Thyroid gland (tissue), 4 donors: Measurements from ENCODE around the gene LYPD6. TPM values are rescaled to one million over a fixed set of nuclear protein-coding genes. Genes with fewer than 3 reads are reported as not detected.

Source experiments
- DNase-seq, 2 donors: peaks; one replicate each; pipeline ENCODE4 v3.0.0-alpha.2; 2019
- H3K27ac ChIP-seq, 3 donors: fragments of 200-600 bp; sonication (generic); 1 replicate in 2 of 3; 2 replicates in 1 of 3; pipeline ENCODE4 v1.5.1; 2016 to 2019; ENCODE audit warnings: mild to moderate bottlenecking in 1 of 3, moderate library complexity in 1 of 3
- H3K27me3 ChIP-seq: fragments of 200-600 bp; sonication (generic); one replicate; pipeline ENCODE4 v1.5.1; 2019
- H3K36me3 ChIP-seq, 2 donors: fragments of 200-600 bp; sonication (generic); one replicate each; pipeline ENCODE4 v1.5.1; 2016 to 2019
- H3K4me1 ChIP-seq, 2 donors: fragments of 200-600 bp; sonication (generic); one replicate each; pipeline ENCODE4 v1.5.1; 2017 to 2019
- H3K4me3 ChIP-seq, 3 donors: fragments of 200-600 bp; sonication (generic); replicated peaks in 1 of 3; 1 replicate in 2 of 3; 2 replicates in 1 of 3; pipeline ENCODE4 v1.5.1; 2016; ENCODE audit warnings: mild to moderate bottlenecking in 1 of 3
- H3K9me3 ChIP-seq: fragments of 200-600 bp; sonication (generic); one replicate; pipeline ENCODE4 v1.5.1; 2017
- POLR2A ChIP-seq, 2 donors: fragments of 450-650 bp; IDR thresholded peaks; one replicate each; pipeline ENCODE4 v1.6.1; 2017; ENCODE audit warnings: antibody characterized with exemption in 2 of 2, mild to moderate bottlenecking in 2 of 2, moderate library complexity in 1 of 2
- WGBS, 2 donors: methylation state at CpG; one replicate each; pipeline ENCODE4 v1.1.5; 2017; 5-methylcytosine and 5-hydroxymethylcytosine counted together
- intact Hi-C: fragments of 100-400 bp; cut with DNase I; formaldehyde crosslinking; loops from one replicate; pipeline ENCODE4 v1.15.1; 2023
- total RNA-seq, 4 donors: library from RNA; depleted of rRNA; stranded (reverse); fragments of >200 nt; gene quantifications; one replicate each; pipeline ENCODE4 v1.2.3, GENCODE V29; 2016
- TF ChIP-seq, protein P1 (sequence below), 6 experiments: fragments of 200-600 bp in 3 of 6; fragments of 450-650 bp in 3 of 6; sonication (generic) in 3 of 6; IDR thresholded peaks; one replicate each; pipeline ENCODE4 v1.5.1; 2016 to 2019; ENCODE audit warnings: antibody characterized with exemption in 6 of 6, mild to moderate bottlenecking in 2 of 6, inconsistent platforms in 1 of 6, moderate library complexity in 1 of 6

Gene LYPD6
- total RNA-seq, 4 donors from 2014 or later: 0.33 to 1.5 (median 1.4) TPM

DNA sequence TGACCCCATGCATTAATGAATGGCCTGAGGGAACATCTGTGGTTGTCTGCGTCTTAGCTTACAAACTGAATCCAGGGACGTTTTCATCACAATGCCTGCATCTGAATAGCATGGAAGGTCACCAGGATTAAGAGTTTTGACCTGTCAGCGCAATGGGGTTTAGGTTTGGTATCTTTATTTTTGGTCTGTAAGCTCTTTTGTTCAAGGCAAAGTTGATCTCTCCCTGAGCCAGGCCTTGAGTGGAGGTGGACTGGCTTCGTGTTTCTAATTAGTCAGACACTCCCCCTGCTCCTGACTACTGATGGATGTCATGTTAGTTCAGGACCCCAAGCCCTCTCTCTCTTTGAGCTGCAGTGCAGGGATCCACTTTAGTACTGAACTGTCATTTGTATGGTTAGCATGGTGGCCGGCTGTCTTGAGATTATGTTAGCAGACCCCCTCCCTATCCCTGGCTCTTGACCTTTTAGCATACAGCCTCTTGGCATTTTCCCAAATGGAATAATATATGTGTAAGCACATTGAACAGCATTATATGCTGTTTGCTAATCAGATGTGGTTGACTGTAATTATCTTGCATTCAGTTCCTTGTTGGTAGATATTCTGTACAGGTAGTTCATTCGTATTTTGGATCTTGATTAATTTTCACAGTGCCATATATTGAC, 59.2 kb downstream of the LYPD6 start:
- TF ChIP-seq, protein P1, sequence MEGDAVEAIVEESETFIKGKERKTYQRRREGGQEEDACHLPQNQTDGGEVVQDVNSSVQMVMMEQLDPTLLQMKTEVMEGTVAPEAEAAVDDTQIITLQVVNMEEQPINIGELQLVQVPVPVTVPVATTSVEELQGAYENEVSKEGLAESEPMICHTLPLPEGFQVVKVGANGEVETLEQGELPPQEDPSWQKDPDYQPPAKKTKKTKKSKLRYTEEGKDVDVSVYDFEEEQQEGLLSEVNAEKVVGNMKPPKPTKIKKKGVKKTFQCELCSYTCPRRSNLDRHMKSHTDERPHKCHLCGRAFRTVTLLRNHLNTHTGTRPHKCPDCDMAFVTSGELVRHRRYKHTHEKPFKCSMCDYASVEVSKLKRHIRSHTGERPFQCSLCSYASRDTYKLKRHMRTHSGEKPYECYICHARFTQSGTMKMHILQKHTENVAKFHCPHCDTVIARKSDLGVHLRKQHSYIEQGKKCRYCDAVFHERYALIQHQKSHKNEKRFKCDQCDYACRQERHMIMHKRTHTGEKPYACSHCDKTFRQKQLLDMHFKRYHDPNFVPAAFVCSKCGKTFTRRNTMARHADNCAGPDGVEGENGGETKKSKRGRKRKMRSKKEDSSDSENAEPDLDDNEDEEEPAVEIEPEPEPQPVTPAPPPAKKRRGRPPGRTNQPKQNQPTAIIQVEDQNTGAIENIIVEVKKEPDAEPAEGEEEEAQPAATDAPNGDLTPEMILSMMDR (IDR thresholded peaks at IDR 0.05): no peak
- TF ChIP-seq POLR2A (IDR thresholded peaks at IDR 0.05): no peak
- Histone ChIP-seq H3K4me3 (no peak overlapping the region), H3K27ac (no peak overlapping the region), H3K27me3 (no peaks in the 10 kb centered on the region), H3K9me3 (no peaks in the 10 kb centered on the region), H3K36me3 (no peaks in the 10 kb centered on the region), H3K4me1 (no peaks in the 10 kb centered on the region)
- DNase-seq: no peak
- intact Hi-C loops: no loop called here
- 82 to 83% methylated on average over 6 of the region's 6 CpGs for WGBS, 2 donors

DNA sequence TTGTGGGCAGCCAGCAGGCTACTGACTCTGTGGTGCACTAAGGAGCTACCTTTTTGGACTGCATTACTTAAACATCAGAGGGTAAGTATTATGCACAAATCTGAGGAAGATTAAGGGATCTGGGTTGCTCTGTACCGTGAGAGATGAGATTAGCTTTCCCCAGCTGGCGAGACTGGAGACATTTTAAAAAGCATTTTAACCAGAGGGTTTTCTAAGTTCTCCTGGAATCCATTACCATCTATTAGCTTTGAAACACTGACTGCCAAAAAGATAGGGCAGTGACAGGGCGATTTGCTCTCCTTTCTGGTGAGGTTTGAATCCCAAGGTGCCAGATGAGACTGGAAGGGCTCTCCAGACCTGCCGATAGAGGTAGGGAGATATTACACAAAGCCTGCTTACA, 63.2 kb downstream of the LYPD6 start:
- 84 to 92% methylated on average over 4 of the region's 4 CpGs for WGBS, 2 donors
- no peak for DNase-seq
- Histone ChIP-seq H3K36me3 (no peaks in the 10 kb centered on the region), H3K27ac (no peak overlapping the region), H3K9me3 (no peaks in the 10 kb centered on the region), H3K27me3 (no peaks in the 10 kb centered on the region), H3K4me3 (no peak overlapping the region), H3K4me1 (no peaks in the 10 kb centered on the region)
- intact Hi-C loops: no loop called here
- TF ChIP-seq, protein P1 (IDR thresholded peaks at IDR 0.05): no peak
- no peak for TF ChIP-seq POLR2A (IDR thresholded peaks at IDR 0.05)

DNA sequence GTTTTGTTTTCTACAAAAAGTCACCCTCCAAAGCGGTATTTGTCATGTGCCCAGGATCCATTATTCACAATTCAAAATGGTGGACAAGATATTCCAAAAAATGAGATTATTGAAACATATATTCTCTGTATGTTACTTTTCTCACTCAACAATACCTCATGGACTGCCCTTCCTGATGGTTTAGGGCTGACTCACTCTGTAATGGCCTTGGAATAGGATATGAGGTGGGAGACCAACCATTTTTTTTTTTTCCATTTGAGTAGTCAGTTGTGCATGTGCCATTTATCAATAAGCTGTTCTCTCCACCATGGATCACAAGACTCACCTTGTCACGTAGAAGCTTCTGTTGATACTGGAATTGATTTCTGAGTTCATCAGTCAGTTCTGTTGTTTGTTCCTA, 64.5 kb downstream of the LYPD6 start:
- TF ChIP-seq, protein P1 (IDR thresholded peaks at IDR 0.05): no peak
- Histone ChIP-seq H3K4me3 (no peak overlapping the region), H3K27ac (no peak overlapping the region), H3K36me3 (no peaks in the 10 kb centered on the region), H3K27me3 (no peaks in the 10 kb centered on the region), H3K4me1 (no peaks in the 10 kb centered on the region), H3K9me3 (no peaks in the 10 kb centered on the region)
- WGBS, 2 donors: 96 to 100% methylated on average over 2 of the region's 2 CpGs
- DNase-seq: no peak
- intact Hi-C loops: no loop called here

DNA sequence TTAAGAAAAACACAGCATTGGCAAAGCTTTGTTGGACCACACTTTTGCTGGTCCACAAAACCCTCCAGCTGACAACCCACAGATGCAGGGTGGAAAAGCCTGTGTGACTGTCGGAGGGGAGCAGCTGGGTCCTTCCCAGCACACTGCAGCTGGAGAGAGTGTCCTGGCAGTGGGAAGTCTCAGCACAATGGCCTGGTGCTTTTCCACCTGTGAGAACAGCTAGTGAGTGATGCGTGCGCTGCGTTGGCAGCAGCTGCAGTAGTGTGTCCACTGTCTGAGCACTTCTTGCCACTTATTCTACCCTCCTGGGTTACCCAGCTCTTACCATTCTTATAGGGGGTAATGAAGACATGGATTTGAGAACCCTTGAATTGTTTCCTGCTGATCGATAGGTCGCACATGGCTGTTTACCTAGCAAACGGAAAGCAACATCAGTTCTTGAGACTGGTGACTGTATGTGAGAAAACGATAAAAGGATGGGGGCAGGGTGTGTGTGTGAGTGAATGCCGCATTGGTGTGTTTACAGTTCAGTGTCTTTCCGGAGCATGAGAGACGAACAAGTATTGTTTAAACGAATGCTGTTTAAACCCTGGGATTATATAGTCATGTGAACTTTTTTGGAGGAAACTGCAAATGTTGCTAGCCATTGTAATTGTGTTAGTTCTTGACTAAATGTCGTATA, 69.7 kb downstream of the LYPD6 start:
- WGBS, 2 donors: 59 to 63% methylated on average over 13 of the region's 13 CpGs
- Histone ChIP-seq H3K27me3 (no peaks in the 10 kb centered on the region), H3K27ac (no peak overlapping the region), H3K4me3 (no peak overlapping the region), H3K9me3 (no peaks in the 10 kb centered on the region), H3K36me3 (no peaks in the 10 kb centered on the region), H3K4me1 (no peaks in the 10 kb centered on the region)
- TF ChIP-seq, protein P1 (IDR thresholded peaks at IDR 0.05): no peak
- TF ChIP-seq POLR2A (IDR thresholded peaks at IDR 0.05): no peak
- DNase-seq: no peak
- intact Hi-C loops: no loop called here

DNA sequence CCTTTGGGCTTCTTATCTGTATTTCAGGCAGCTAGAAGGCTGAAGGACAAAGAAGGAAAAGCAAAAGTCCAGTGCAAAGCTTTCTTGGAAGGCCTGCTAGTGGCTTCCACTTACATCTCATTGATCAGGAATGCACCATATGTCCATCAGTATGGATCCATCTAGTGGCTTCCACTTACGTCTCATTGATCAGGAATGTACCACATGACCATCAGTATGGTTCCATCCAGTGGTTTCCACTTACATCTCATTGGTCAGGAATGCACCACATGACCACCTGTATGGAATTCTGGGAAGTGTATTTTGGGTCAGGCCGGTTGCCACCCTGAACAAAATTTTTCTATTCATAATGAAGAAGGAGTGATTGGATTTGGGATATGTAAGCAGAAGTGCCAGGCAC, 70.6 kb downstream of the LYPD6 start:
- 90 to 95% methylated on average over 2 of the region's 2 CpGs for WGBS, 2 donors
- no peak for DNase-seq
- H3K27me3 ChIP-seq: no peaks in the 10 kb centered on the region
- intact Hi-C loops: no loop called here
- no peaks in the 10 kb centered on the region for H3K9me3 ChIP-seq
- H3K36me3 ChIP-seq: no peaks in the 10 kb centered on the region
- TF ChIP-seq, protein P1 (IDR thresholded peaks at IDR 0.05): no peak
- no peak for TF ChIP-seq POLR2A (IDR thresholded peaks at IDR 0.05)
- H3K27ac ChIP-seq: no peak overlapping the region
- no peak overlapping the region for H3K4me3 ChIP-seq
- H3K4me1 ChIP-seq: no peaks in the 10 kb centered on the region
